ENCODE measurements around the gene MST1.
A peak's percentile ranks its signal among the peaks of the same experiment; 100 is the strongest.

The MST1 gene

GRCh38 chr3:49650177-49650576, 39.1 kb downstream of the MST1 start (continued):
- TF ChIP-seq ZNF785 (tag by site-specific recombination; IDR thresholded peaks at IDR 0.05) (no peak), PRDM1 (tag by site-specific recombination; IDR thresholded peaks at IDR 0.05) (no peak)

GRCh38 chr3:49649576-49649975, 39.7 kb downstream of the MST1 start:
- ChIA-PET CTCF (no interaction called here), POLR2A (no interaction called here)

DNA sequence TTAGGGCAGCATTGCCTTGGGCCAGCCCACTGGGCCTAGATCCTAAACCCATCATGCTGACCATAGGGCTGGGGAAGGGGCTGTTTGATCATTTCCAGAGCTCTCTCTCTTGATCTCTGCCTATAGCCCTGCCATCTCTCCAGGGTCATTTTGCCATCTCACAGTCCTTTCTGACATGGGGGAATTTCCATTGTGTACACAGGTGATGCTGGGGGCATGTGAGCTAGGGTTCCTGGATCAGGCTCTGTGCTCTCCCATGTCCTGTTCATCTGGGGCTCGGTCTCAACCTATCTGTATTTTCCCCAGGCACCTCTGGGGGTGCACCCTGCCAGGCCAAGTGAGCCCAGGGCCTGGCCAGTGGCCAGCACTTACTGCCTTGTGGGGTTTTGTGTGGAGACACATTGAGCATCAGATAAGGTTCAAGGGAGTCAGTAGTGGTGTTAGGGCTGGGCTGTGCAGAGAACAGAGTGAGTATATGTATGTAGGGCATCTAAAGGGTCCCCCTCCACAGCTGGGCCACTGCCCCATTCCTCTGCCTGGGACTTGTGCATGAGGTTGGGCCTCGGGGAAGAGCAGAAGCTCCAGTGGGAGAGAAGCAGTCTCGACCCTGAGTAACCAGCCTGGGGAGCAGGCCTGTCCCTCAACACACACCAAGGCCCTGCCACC, 40.8 kb downstream of the MST1 start:
- POLR2A ChIA-PET, result no interaction called here
- CTCF ChIA-PET, result no interaction called here
- H3K4me3 ChIP-seq (ENCODE audit: low read depth, low read length), result no peak overlapping the region
- no peaks in the 10 kb centered on the region for H3K9me3 ChIP-seq (ENCODE audit: control insufficient read depth, insufficient read depth, low read depth, low read length)
- TF ChIP-seq ZNF416 (tag by site-specific recombination; IDR thresholded peaks at IDR 0.05) (no peak), GLIS2 (tag by site-specific recombination; IDR thresholded peaks at IDR 0.05) (no peak), ZNF248 (tag by site-specific recombination; IDR thresholded peaks at IDR 0.05) (no peak), GLIS1 (tag by site-specific recombination; IDR thresholded peaks at IDR 0.05) (peak; percentile 36; the same call in 1 of the 2 replicates), ZBTB1 (tag by site-specific recombination; IDR thresholded peaks at IDR 0.05) (no peak)
- TF ChIP-seq, protein P1, sequence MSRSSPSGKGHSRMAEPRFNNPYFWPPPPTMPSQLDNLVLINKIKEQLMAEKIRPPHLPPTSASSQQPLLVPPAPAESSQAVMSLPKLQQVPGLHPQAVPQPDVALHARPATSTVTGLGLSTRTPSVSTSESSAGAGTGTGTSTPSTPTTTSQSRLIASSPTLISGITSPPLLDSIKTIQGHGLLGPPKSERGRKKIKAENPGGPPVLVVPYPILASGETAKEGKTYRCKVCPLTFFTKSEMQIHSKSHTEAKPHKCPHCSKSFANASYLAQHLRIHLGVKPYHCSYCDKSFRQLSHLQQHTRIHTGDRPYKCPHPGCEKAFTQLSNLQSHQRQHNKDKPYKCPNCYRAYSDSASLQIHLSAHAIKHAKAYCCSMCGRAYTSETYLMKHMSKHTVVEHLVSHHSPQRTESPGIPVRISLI (tag by site-specific recombination; IDR thresholded peaks at IDR 0.05), result no peak
- no peaks in the 10 kb centered on the region for H3K36me3 ChIP-seq (ENCODE audit: control insufficient read depth in 2 of 2, insufficient read depth in 1 of 2, low read length in 2 of 2)
- no peaks in the 10 kb centered on the region for H3K4me1 ChIP-seq (ENCODE audit: control insufficient read depth, insufficient read depth, low read length)
- no peak overlapping the region for H3K27ac ChIP-seq (ENCODE audit: extremely low read depth, low read depth, low read length)

More at GRCh38 chr3:49649576-49649975, 39.7 kb downstream of the MST1 start:
- Histone ChIP-seq H3K4me1 (ENCODE audit: control insufficient read depth, insufficient read depth, low read length) (no peaks in the 10 kb centered on the region), H3K27ac (ENCODE audit: extremely low read depth, low read depth, low read length) (no peak overlapping the region), H3K4me3 (ENCODE audit: low read depth, low read length) (no peak overlapping the region), H3K36me3 (ENCODE audit: control insufficient read depth in 2 of 2, insufficient read depth in 1 of 2, low read length in 2 of 2) (no peaks in the 10 kb centered on the region), H3K9me3 (ENCODE audit: control insufficient read depth, insufficient read depth, low read depth, low read length) (no peaks in the 10 kb centered on the region)
- no peak for TF ChIP-seq ZNF169 (tag by site-specific recombination; IDR thresholded peaks at IDR 0.05)
- no peak for TF ChIP-seq ZNF654 (tag by site-specific recombination; IDR thresholded peaks at IDR 0.05; ENCODE audit: low read depth)
- TF ChIP-seq ZBTB48 (tag by site-specific recombination; IDR thresholded peaks at IDR 0.05), result no peak
- no peak for TF ChIP-seq ZNF221 (tag by site-specific recombination; IDR thresholded peaks at IDR 0.05; ENCODE audit: borderline replicate concordance)
- no peak for TF ChIP-seq ZNF174 (tag by site-specific recombination; IDR thresholded peaks at IDR 0.05)
- no peak for TF ChIP-seq ZNF560 (tag by site-specific recombination; IDR thresholded peaks at IDR 0.05; ENCODE audit: borderline replicate concordance)
- TF ChIP-seq ZNF514 (tag by site-specific recombination; IDR thresholded peaks at IDR 0.05), result no peak

- Histone ChIP-seq H3K27ac (ENCODE audit: extremely low read depth, low read depth, low read length) (no peak overlapping the region), H3K4me1 (ENCODE audit: control insufficient read depth, insufficient read depth, low read length) (no peaks in the 10 kb centered on the region), H3K9me3 (ENCODE audit: control insufficient read depth, insufficient read depth, low read depth, low read length) (no peaks in the 10 kb centered on the region), H3K36me3 (ENCODE audit: control insufficient read depth in 2 of 2, insufficient read depth in 1 of 2, low read length in 2 of 2) (peaks cover 0 to 3% of the 10 kb centered on the region in 2 experiments; a peak in 1 of 3 replicates), H3K4me3 (ENCODE audit: low read depth, low read length) (no peak overlapping the region)
- ChIA-PET CTCF (no interaction called here), POLR2A (no interaction called here)
- TF ChIP-seq ZNF404 (tag by site-specific recombination; IDR thresholded peaks at IDR 0.05), result no peak
- TF ChIP-seq, protein P2, sequence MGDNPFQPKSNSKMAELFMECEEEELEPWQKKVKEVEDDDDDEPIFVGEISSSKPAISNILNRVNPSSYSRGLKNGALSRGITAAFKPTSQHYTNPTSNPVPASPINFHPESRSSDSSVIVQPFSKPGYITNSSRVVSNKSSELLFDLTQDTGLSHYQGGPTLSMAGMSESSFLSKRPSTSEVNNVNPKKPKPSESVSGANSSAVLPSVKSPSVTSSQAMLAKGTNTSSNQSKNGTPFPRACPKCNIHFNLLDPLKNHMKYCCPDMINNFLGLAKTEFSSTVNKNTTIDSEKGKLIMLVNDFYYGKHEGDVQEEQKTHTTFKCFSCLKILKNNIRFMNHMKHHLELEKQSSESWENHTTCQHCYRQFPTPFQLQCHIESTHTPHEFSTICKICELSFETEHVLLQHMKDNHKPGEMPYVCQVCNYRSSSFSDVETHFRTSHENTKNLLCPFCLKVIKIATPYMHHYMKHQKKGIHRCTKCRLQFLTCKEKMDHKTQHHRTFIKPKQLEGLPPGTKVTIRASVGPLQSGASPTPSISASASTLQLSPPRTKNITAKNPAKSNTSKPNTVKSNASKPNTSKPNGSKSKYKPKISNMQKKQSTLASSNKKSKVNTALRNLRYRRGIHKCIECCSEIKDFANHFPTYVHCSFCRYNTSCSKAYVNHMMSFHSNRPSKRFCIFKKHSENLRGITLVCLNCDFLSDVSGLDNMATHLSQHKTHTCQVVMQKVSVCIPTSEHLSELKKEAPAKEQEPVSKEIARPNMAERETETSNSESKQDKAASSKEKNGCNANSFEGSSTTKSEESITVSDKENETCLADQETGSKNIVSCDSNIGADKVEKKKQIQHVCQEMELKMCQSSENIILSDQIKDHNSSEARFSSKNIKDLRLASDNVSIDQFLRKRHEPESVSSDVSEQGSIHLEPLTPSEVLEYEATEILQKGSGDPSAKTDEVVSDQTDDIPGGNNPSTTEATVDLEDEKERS (tag by site-specific recombination; IDR thresholded peaks at IDR 0.05), result no peak
- no peak for TF ChIP-seq SP7 (tag by site-specific recombination; IDR thresholded peaks at IDR 0.05)
- TF ChIP-seq ZSCAN4 (tag by site-specific recombination; IDR thresholded peaks at IDR 0.05), result no peak
- TF ChIP-seq, protein P3, sequence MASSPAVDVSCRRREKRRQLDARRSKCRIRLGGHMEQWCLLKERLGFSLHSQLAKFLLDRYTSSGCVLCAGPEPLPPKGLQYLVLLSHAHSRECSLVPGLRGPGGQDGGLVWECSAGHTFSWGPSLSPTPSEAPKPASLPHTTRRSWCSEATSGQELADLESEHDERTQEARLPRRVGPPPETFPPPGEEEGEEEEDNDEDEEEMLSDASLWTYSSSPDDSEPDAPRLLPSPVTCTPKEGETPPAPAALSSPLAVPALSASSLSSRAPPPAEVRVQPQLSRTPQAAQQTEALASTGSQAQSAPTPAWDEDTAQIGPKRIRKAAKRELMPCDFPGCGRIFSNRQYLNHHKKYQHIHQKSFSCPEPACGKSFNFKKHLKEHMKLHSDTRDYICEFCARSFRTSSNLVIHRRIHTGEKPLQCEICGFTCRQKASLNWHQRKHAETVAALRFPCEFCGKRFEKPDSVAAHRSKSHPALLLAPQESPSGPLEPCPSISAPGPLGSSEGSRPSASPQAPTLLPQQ (tag by site-specific recombination; IDR thresholded peaks at IDR 0.05), result peak; percentile 41; the same call in 1 of the 2 replicates
- peak; percentile 58 for TF ChIP-seq GLIS1 (tag by site-specific recombination; IDR thresholded peaks at IDR 0.05)
- peak; percentile 19; the same call in 1 of the 2 replicates for TF ChIP-seq ZNF623 (tag by site-specific recombination; IDR thresholded peaks at IDR 0.05)
- no peak for TF ChIP-seq EGR2 (tag by site-specific recombination; IDR thresholded peaks at IDR 0.05; ENCODE audit: low read depth)
- TF ChIP-seq ZNF223 (tag by site-specific recombination; IDR thresholded peaks at IDR 0.05), result peak; percentile 42; the same call in 1 of the 2 replicates
These were observed 41.5 kb downstream of the MST1 start for GRCh38 chr3:49647741-49648140.

Data from HEK293 (cell line).